Neural progenitor cell (in vitro differentiated cells): Measurements from ENCODE around the gene ZSWIM3.

ENCODE experiments used
- CTCF ChIP-seq: fragments of 200-600 bp; sonication (generic); IDR thresholded peaks from 2 replicates; pipeline ENCODE4 v1.5.1; 2017; ENCODE audit warnings: antibody characterized with exemption, mild to moderate bottlenecking
- EZH2 ChIP-seq: fragments of 200-600 bp; sonication (generic); IDR thresholded peaks from 2 replicates; pipeline ENCODE4 v1.6.1; 2017; ENCODE audit warnings: antibody characterized with exemption, mild to moderate bottlenecking, moderate library complexity

- no peak for TF ChIP-seq CTCF
- no peak for TF ChIP-seq EZH2
These were observed 31.3 kb downstream of the ZSWIM3 start for GRCh38 chr20:45888681-45889080.
